GM19099 (cell line): Measurements from ENCODE around the gene RAB20.

ENCODE experiments used
- POLR2A ChIP-seq: IDR thresholded peaks from 3 replicates; pipeline ENCODE4 v1.6.1; 2011; ENCODE audit warnings: low read depth; ENCODE audit not compliant: insufficient read length; ENCODE audit errors: extremely low read depth

RAB20 gene

DNA sequence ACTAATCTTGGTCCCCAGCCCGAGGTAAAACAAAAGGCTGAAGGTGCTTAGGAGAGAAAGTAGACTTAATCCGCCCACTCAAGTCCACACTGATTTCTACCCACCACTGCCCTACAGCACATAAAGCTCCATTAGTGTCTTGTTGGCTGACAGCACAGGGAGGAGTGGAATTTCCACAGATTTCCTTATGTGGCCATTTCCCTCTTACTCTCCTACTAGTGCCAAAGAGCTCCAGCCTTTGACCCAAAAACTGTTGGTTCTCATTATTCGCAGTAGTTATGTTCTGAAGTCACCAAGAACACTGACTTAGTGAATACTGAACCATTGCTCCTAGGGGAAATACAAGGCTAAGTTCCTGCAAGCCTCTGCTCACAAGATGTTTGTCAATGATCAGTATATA is 61.2 kb downstream of the RAB20 start:
- TF ChIP-seq POLR2A: no peak

DNA sequence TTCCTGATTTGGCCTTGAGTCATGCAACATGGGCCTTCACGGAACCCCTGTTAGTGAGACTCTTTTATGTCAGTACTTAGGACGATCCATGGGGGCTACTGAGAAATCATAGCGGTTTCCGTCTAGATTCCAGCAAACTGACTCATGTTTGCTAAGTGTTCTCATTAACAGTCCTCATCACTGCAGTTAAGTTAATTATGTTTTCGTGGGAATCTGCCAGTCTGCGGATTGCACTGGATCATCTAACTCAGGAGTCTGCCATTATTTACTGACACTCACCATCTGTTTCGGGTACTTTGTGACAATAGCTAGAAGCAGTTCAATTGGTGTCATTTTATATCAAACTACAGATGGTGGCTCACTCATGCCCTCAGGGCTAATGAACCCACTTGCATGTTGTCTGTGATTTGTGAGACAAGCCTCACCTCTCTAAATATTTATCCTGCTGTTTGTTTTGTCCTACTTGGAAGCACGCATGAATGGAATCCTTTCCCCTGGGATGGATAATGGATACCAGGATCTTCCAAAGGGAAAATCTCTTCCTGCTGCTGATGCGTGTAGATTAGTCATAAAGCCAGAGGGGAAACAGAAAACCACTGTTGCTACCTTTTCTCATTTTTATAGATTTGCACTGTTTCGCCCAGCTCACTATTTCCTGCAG is 61.8 kb downstream of the RAB20 start:
- TF ChIP-seq POLR2A: no peak

DNA sequence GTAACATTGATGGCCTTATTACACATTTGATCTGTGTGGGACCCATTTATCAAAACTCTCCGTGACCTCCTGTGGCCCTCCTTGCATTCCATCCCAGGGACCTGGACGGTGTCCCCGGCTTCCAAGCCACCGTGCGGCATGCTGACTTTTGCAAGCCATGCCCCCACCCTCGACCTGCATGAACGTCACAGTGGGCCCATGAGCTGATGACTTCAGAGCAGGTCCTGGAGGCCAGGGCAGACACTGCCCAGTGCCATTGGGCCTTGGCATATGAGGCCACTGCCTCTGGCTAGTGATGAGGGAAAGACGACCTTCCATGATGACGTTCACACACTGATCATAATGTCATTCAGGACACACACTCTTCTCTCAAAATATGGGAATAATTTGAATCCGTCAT is 62.8 kb downstream of the RAB20 start:
- no peak for TF ChIP-seq POLR2A

DNA sequence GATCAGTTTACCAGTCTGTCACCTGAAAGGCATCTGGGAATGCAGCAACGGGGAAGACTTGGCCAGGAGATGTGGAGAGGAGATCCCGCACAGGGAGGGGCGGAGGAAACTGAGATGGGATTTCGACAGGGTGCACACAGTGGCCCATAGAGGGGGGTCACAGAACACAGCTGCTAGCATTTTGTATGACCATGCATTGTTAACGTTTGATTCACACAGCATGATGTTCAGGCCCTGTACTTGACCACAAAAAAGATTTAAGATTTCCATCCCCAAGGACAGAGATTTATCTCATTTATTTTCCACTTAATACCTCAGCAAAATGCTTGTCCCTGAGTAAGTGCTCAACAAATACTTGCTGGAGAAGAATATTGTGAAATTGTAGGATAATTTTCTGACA is 63.2 kb downstream of the RAB20 start:
- no peak for TF ChIP-seq POLR2A

DNA sequence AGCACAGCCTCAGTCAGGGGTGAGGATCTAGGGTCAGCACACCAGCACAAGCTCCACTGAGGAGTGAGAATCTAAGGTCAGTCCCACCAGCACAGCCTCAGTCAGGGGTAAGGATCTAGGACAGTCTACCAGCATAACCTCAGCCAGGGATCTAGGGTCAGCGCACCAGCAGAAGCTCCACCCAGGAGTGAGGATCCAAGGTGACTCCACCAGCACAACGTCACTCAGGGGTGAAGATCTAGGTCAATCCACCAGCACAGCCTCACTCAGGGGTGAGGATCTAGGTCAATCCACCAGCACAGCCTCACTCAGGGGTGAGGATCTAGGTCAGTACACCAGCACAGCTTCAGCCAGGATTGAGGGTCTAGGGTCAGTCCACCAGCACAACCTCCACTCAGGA is 64.5 kb downstream of the RAB20 start:
- no peak for TF ChIP-seq POLR2A

DNA sequence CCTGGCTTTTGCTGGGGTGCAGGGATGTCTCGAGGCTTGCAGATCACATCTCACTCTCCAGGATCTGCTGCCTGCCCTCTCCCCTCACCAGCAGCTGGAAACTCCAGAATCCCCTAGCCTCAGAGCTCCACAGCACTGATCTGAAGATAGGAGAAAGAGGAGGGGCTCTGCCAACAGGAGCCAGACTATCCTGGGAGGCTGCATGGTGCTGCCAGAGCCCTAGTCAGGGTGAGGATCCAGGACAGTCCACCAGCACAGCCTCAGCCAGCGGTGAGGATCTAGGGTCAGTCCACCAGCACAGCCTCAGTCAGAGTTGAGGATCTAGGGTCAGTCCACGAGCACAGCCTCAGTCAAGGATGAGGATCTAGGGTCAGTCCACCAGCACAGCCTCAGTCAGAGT is 65.2 kb downstream of the RAB20 start:
- no peak for TF ChIP-seq POLR2A

DNA sequence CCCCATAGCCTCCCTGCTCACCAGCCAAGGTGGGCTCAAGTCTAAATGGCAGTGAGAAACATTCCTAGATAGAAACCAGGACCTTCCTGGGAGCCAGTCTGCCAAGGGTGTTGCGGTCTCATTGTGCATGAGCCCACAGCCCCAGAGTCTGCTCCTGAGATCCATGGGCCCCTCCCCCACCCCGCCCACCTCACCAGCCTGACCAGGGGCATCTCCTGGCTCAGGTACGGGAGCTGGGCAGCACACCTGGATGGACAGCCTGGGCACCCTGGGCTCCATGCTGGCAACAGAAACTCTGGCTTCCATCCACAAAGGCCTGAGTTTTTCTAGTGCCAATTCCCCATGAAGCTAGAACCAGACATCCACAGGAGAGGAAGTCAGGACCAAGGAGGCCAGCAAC is 65.6 kb downstream of the RAB20 start:
- TF ChIP-seq POLR2A: no peak

DNA sequence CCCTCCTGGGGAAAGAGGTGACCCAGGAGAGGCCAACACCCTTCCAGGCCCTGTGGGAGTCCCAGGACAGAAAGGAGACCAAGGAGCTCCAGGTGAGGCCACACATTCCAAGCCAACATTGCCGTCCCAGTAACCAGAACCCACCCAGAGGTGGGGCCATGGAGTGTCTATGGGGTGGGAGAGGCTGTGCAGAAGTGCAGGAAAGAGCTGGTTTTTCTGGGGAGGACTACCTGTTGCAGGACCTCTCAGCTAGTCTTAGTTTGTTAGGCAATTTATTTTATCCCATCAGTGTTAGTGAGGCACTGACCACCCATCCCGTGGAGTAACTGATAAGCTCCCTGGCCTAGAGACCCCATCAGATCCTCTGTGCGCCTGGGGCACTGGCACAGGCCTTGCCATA is 66.1 kb downstream of the RAB20 start:
- no peak for TF ChIP-seq POLR2A

DNA sequence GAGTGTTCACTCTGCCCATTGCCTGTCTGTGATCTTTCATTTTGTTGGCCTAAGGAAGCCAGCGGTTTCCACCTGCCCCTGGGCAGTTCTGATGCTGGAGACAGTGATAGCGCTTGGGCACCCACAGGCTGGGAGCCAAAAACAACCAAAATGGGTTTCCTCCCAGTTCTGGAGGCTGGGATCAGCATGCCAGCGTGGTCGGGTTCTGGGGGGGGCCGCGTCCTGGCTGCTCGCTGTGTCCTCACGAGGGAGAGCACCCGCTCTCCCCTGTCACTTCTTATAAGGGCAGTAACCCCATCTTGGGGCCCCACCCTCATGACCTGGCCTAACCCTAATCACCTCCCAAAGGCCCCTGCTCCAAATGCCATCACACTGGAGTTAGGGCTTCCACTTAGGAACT is 67.9 kb downstream of the RAB20 start:
- no peak for TF ChIP-seq POLR2A

DNA sequence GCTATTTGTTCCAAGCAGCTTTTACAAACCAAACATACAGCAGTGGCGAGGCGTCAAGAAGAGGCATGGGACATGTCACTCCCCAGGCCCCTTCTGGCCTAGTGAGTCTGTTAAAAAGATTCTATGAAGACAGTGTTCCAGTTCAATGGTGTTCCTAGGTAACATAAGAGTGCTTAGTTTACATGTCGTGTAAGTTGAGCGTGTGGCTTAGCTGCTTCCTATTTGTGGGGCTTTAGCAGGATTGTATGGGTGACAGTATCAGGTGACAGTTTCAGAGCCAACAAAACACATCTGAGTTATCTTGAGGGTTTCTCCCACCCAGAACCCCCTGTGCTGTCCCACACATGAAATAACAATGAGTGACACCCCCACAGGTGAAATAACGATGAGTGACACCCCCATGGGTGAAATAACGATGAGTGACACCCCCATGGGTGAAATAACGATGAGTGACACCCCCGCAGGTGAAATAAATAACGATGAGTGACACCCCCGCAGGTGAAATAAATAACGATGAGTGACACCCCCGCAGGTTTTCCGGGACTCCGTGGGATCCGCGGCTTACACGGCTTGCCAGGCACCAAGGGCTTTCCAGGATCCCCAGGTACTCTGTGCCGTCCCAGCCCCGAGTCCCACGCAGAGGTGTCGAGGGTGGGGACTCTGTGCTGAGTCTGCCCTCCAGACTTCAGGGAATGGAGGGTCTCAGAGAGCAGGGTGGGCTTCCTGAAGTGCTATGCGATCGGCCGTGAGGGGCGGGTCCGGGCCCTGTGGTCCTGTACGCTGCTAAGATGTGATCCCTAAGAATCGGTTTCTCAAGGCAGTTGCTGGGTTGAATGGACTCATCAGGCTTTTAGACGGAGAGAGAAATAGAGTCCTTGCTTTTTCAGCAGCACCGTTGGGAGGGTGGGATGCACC is 68.6 kb downstream of the RAB20 start:
- TF ChIP-seq POLR2A: no peak

DNA sequence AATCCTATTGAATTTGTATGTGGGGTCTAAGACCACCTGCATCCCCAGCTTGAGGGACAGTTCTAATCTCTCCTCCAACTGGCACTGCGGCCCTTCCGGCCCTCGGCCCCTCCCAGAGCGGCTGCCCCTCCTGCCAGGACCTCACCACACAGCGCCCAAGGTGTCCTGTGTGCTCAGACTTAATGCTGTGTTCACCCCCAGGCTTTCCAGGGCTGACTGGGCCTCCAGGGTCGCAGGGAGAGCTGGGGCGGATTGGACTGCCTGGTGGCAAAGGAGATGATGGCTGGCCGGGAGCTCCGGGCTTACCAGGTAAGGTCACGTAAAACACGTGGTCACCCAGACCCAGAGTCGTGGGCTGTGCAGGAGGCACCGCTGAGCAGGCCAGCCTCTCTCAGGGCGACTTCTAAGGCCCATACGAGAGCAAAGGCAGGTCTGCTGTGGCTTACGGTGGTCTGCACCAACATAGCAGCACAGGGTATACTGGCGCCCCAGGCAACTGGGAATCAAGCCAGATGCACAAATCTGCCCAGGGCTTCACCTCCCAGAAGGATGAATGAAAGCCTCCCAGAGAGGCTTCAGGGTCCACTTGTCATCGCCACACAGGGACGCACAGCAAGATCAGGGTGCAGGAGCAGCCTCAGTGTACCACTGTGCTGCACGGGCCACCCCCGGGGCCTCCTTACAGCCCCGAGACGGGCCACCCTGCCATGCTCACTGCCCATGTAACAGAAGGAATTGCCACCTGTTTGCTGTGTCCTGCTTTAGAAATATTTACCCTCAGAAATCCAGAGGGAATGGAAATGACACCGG is 69.4 kb downstream of the RAB20 start:
- TF ChIP-seq POLR2A: no peak

DNA sequence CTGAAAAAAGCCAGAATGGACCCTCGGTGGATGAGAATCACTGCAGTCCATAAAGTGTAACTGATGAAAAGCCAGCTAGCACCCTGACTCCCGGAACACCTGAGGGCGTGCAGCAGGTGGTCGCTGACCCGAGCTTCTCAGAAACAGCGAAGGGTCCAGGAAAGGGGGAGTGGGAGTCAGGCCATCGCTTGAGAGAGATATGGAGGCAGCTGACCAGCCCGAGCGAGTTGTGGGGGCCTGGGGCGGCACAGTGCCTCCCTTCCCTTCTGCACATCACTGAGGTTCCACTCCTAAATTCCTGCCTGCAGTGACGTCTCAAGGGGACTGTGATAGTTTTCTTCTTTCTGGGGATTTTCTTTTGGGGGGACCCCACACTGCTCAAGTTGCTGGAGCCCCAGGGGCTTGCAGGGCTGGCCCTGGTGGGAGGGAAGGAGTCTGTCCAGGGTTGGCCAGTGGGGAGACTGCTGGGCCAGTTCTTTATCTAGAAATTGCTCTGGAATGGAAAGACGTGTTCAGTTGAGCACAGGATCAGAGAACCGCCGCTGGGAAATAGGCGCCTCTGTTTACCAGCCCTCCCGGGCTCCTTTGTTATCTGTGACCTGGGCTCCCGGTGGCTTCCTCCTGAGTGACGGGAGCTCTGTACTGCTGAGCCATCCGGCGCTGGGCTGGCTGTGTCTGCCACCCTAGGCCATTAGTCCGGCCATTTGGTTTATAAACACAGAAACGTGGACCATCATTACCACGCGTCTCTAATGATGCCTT is 71.3 kb downstream of the RAB20 start:
- TF ChIP-seq POLR2A: no peak

DNA sequence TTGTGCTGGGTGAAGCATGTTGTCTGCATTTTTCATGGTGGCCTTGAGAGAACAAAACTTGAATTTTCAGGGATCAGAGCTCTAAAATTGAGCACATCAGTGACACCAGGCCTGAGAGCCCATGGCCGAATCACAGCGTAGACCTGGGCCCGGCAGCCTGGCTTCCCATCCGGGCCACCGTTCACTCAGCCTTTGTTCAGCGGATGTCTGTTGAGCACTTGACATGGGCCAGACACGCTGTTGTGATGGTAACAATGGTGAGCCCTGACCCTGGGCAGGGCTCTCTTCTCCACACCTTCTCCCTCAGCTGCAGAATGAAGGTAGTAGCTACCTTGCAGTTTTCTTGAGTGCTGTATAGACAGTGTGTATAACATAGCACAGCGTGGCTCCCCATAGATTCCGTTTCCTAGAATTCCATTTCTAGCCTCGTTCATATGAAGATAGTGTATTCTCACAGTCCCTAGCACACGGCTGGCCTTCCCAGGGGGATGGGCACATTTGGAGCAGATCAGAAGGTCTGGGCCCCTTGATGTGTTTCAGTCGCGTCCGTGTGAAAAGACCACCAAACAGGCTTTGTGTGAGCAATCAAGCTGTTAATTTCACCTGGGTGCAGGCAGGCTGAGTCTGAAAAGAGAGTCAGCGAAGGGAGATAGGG is 75.3 kb downstream of the RAB20 start:
- no peak for TF ChIP-seq POLR2A

DNA sequence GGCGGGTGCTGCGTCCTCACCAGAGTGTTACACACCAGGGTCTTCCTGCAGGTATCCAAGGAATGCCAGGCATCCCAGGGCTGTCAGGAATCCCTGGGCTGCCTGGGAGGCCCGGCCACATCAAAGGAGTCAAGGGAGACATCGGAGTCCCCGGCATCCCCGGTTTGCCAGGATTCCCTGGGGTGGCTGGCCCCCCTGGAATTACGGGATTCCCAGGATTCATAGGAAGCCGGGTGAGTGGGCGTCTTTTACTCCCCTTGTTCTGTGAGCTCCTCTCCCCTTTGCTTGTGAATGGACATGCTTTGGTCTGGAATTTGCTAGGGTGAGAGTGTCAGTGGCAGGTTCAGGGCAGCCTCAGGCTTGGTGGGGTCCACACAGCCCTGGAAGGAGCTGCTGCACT is 75.9 kb downstream of the RAB20 start:
- no peak for TF ChIP-seq POLR2A
